ENCODE results near the gene CSNK1D.

DNA sequence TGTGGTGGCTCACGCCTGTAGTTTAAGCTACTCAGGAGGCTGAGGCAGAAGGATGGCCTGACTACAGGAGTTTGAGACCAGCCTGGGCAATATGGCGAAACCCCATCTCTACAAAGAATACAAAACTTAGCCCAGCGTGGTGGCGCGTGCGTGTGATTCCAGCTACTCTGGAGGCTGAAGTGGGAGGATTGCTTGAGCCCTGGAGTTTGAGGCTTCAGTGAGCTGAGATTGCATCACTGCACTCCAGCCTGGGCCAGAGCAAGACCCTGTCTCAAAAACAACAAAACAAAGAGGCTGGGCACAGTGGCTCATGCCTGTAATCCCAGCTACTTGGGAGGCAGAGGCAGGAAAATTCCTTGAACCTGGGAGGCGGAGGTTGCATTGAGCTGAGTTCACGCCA lies 7.0 kb upstream of the CSNK1D start:
- TF ChIP-seq, protein P1, sequence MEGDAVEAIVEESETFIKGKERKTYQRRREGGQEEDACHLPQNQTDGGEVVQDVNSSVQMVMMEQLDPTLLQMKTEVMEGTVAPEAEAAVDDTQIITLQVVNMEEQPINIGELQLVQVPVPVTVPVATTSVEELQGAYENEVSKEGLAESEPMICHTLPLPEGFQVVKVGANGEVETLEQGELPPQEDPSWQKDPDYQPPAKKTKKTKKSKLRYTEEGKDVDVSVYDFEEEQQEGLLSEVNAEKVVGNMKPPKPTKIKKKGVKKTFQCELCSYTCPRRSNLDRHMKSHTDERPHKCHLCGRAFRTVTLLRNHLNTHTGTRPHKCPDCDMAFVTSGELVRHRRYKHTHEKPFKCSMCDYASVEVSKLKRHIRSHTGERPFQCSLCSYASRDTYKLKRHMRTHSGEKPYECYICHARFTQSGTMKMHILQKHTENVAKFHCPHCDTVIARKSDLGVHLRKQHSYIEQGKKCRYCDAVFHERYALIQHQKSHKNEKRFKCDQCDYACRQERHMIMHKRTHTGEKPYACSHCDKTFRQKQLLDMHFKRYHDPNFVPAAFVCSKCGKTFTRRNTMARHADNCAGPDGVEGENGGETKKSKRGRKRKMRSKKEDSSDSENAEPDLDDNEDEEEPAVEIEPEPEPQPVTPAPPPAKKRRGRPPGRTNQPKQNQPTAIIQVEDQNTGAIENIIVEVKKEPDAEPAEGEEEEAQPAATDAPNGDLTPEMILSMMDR (IDR thresholded peaks at IDR 0.05) = no peak
- no peak for TF ChIP-seq EZH2 (IDR thresholded peaks at IDR 0.05)
